GM23248 (cell line): ENCODE data around the gene MBD4. TPM values are rescaled to one million over a fixed set of nuclear protein-coding genes. Genes with fewer than 3 reads are reported as not detected.

Experiments
- DNase-seq: peaks from one replicate; pipeline ENCODE4 v3.0.0-alpha.2; 2015
- H2AFZ ChIP-seq: fragments of 200-600 bp; sonication (generic); 2 replicates; pipeline ENCODE4 v1.6.1; 2016; ENCODE audit warnings: antibody characterized with exemption
- H3F3A ChIP-seq: fragments of 200-600 bp; sonication (generic); 2 replicates; pipeline ENCODE4 v1.6.1; 2016; ENCODE audit warnings: mild to moderate bottlenecking, antibody characterized with exemption, mixed run types; ENCODE audit not compliant: insufficient read depth
- H3K27ac ChIP-seq: fragments of 200-600 bp; sonication (generic); 2 replicates; pipeline ENCODE4 v1.5.1; 2016; ENCODE audit warnings: mild to moderate bottlenecking
- H3K27me3 ChIP-seq: fragments of 200-600 bp; sonication (generic); replicated peaks from 2 replicates; pipeline ENCODE4 v1.6.1; 2016; ENCODE audit warnings: mild to moderate bottlenecking; ENCODE audit not compliant: insufficient read depth
- H3K36me3 ChIP-seq: fragments of 200-600 bp; sonication (generic); 2 replicates; pipeline ENCODE4 v1.6.1; 2016; ENCODE audit warnings: low read depth, mild to moderate bottlenecking
- H3K4me1 ChIP-seq: fragments of 200-600 bp; sonication (generic); 2 replicates; pipeline ENCODE4 v1.6.1; 2016; ENCODE audit warnings: mild to moderate bottlenecking; ENCODE audit not compliant: insufficient read depth
- H3K4me2 ChIP-seq: fragments of 200-600 bp; sonication (generic); one replicate; pipeline ENCODE4 v1.6.1; 2016; ENCODE audit warnings: mild to moderate bottlenecking; ENCODE audit not compliant: unreplicated experiment
- H3K4me3 ChIP-seq: fragments of 200-600 bp; sonication (generic); 2 replicates; pipeline ENCODE4 v1.5.1; 2016; ENCODE audit warnings: mild to moderate bottlenecking
- H3K79me2 ChIP-seq: fragments of 200-600 bp; sonication (generic); 2 replicates; pipeline ENCODE4 v1.6.1; 2016; ENCODE audit warnings: mild to moderate bottlenecking; ENCODE audit not compliant: insufficient read depth
- H3K9ac ChIP-seq: fragments of 200-600 bp; sonication (generic); 2 replicates; pipeline ENCODE4 v1.6.1; 2016; ENCODE audit warnings: mild to moderate bottlenecking
- H3K9me2 ChIP-seq: fragments of 200-600 bp; sonication (generic); 2 replicates; pipeline ENCODE4 v1.6.1; 2016; ENCODE audit warnings: mixed run types, mild to moderate bottlenecking, moderate library complexity; ENCODE audit not compliant: insufficient read depth
- H3K9me3 ChIP-seq: fragments of 200-600 bp; sonication (generic); one replicate; pipeline ENCODE4 v1.6.1; 2017; ENCODE audit warnings: low read depth
- H4K20me1 ChIP-seq: fragments of 200-600 bp; sonication (generic); 2 replicates; pipeline ENCODE4 v1.6.0; 2016; ENCODE audit not compliant: insufficient read depth
- EZH2 ChIP-seq: fragments of 200-600 bp; sonication (generic); IDR thresholded peaks from 2 replicates; pipeline ENCODE4 v1.6.1; 2018; ENCODE audit warnings: antibody characterized with exemption, mild to moderate bottlenecking; ENCODE audit not compliant: insufficient read depth, poor library complexity, severe bottlenecking
- EZH2phosphoT487 ChIP-seq: fragments of 200-600 bp; sonication (generic); IDR thresholded peaks from 2 replicates; pipeline ENCODE4 v1.6.1; 2018; ENCODE audit warnings: antibody characterized with exemption, moderate library complexity, mild to moderate bottlenecking, low read depth; ENCODE audit not compliant: insufficient read depth
- WGBS, 2 experiments: methylation state at CpG; one replicate each; pipeline ENCODE4 v1.1.6; 2015 to 2017; ENCODE audit warnings: low lambda C conversion rate in 2 of 2, low coverage in 1 of 2; ENCODE audit errors: missing lambda C conversion rate in 2 of 2; 5-methylcytosine and 5-hydroxymethylcytosine counted together
- in situ Hi-C: fragments of 300-500 bp; cut with MboI; formaldehyde crosslinking; loops from 2 replicates; pipeline ENCODE4 v1.15.0; 2020
- polyA plus RNA-seq: library from polyadenylated mRNA; unstranded; fragments of >200 nt; fragmentation: Nextera tagmentation; extraction: Ambion mirVana; gene quantifications from 2 replicates; pipeline ENCODE4 v1.2.1, GENCODE V29; 2016
- total RNA-seq: library from RNA; depleted of rRNA; stranded (reverse); fragments of >200 nt; shearing (Covaris generic); gene quantifications from 2 replicates; pipeline ENCODE4 v1.2.3, GENCODE V29; 2014

Gene MBD4
- total and polyA plus RNA-seq, 2 experiments from 2014 or later: 27.2 to 36.8 TPM

GRCh38 chr3:129441215-129441614 lies 1.5 kb upstream of the MBD4 start:
- TF ChIP-seq EZH2phosphoT487 (no peak), EZH2 (no peak)

GRCh38 chr3:129440618-129441190 lies 956 bp upstream of the MBD4 start:
- peak overlapping the region; percentile 98 for H3K27ac ChIP-seq
- 4 to 5% methylated on average over 9 of the region's 9 CpGs for WGBS, 2 experiments
- in situ Hi-C loops: no loop called here
- peak overlapping the region; percentile 77 for H2AFZ ChIP-seq
- H3K4me2 ChIP-seq: peak overlapping the region; percentile 99
- H3K9me2 ChIP-seq: no peaks in the 10 kb centered on the region
- peaks cover 64% of the 10 kb centered on the region for H3K4me1 ChIP-seq
- peaks cover 15% of the 10 kb centered on the region for H3K36me3 ChIP-seq
- peaks cover 85% of the 10 kb centered on the region for H3K79me2 ChIP-seq
- H3K9me3 ChIP-seq: no peaks in the 10 kb centered on the region
- H3K27me3 ChIP-seq: no peaks in the 10 kb centered on the region
- peak; percentile 89 for DNase-seq
- TF ChIP-seq EZH2phosphoT487 (no peak), EZH2 (no peak)
- H3K9ac ChIP-seq: peak overlapping the region; percentile 96
- no peaks in the 10 kb centered on the region for H4K20me1 ChIP-seq
- H3F3A ChIP-seq: peaks cover 24% of the 10 kb centered on the region
- H3K4me3 ChIP-seq: peak overlapping the region; percentile 100

More at GRCh38 chr3:129441215-129441614, 1.5 kb upstream of the MBD4 start:
- peak overlapping the region; percentile 96 for H3K9ac ChIP-seq
- H2AFZ ChIP-seq: peak overlapping the region; percentile 77
- H3F3A ChIP-seq: peaks cover 24% of the 10 kb centered on the region
- peak overlapping the region; percentile 100 for H3K4me3 ChIP-seq
- no peaks in the 10 kb centered on the region for H3K9me2 ChIP-seq
- H3K27me3 ChIP-seq: no peaks in the 10 kb centered on the region
- in situ Hi-C loops: no loop called here
- H3K4me1 ChIP-seq: peaks cover 59% of the 10 kb centered on the region
- 18 to 20% methylated on average over 9 of the region's 9 CpGs for WGBS, 2 experiments
- DNase-seq: peak; percentile 52
- peaks cover 15% of the 10 kb centered on the region for H3K36me3 ChIP-seq
- H4K20me1 ChIP-seq: no peaks in the 10 kb centered on the region
- H3K4me2 ChIP-seq: peak overlapping the region; percentile 99
- peak overlapping the region; percentile 98 for H3K27ac ChIP-seq
- H3K79me2 ChIP-seq: peaks cover 82% of the 10 kb centered on the region
- no peaks in the 10 kb centered on the region for H3K9me3 ChIP-seq

- H3K36me3 ChIP-seq: peaks cover 16% of the 10 kb centered on the region
- H3F3A ChIP-seq: peaks cover 24% of the 10 kb centered on the region
- DNase-seq: peak; percentile 64
- H3K4me3 ChIP-seq: peak overlapping the region; percentile 100
- peak overlapping the region; percentile 96 for H3K9ac ChIP-seq
- peak overlapping the region; percentile 94 for H2AFZ ChIP-seq
- peaks cover 85% of the 10 kb centered on the region for H3K79me2 ChIP-seq
- H4K20me1 ChIP-seq: no peaks in the 10 kb centered on the region
- peaks cover 74% of the 10 kb centered on the region for H3K4me1 ChIP-seq
- peak overlapping the region; percentile 98 for H3K27ac ChIP-seq
- TF ChIP-seq EZH2phosphoT487: no peak
- H3K9me3 ChIP-seq: no peaks in the 10 kb centered on the region
- H3K27me3 ChIP-seq: no peaks in the 10 kb centered on the region
- WGBS, 2 experiments: 2% methylated on average over 14 to 15 of the region's 17 CpGs
- no peaks in the 10 kb centered on the region for H3K9me2 ChIP-seq
- in situ Hi-C loops: no loop called here
- H3K4me2 ChIP-seq: peak overlapping the region; percentile 83
Observed at GRCh38 chr3:129439226-129439816, 427 bp downstream of the MBD4 start.

DNA sequence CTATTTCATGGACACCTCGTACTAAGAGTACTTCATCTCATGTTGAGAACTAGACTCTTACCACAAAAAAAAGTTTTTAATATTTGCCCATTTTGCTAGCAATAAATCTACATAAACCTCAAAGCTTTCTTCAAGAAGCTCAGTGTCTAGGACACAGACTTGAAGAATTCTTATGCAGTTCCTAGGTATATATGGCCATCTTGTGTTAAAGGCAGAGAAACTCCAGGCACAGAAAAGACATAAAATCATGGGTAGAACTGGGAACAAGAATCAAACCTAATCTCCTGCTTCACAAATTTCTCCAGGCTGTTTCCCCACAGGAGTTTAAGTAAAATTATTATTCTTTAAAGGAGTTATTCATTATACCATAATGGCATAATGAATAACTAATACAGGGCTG lies 4.4 kb downstream of the MBD4 start:
- TF ChIP-seq EZH2phosphoT487 (no peak), EZH2 (no peak)
- Histone ChIP-seq H3K79me2 (peaks cover 57% of the 10 kb centered on the region), H2AFZ (no peak overlapping the region), H3K27ac (no peak overlapping the region), H4K20me1 (no peaks in the 10 kb centered on the region), H3K4me1 (peaks cover 40% of the 10 kb centered on the region), H3K4me2 (peak overlapping the region; percentile 44), H3K4me3 (no peak overlapping the region), H3K9me2 (no peaks in the 10 kb centered on the region), H3K36me3 (peaks cover 46% of the 10 kb centered on the region), H3K27me3 (no peaks in the 10 kb centered on the region), H3K9me3 (no peaks in the 10 kb centered on the region), H3F3A (peaks cover 18% of the 10 kb centered on the region), H3K9ac (peak overlapping the region; percentile 24; the same call in 1 of the 2 replicates)
- in situ Hi-C loops: no loop called here
- no peak for DNase-seq
- WGBS, 2 experiments: 94 to 97% methylated on average over 1 of the region's 1 CpG
